CD4-positive, alpha-beta T cell treated with Interleukin-17A for 4 hours (primary cell): Measurements from ENCODE around the gene ESYT1.

Experiments used
- DNase-seq: peaks from one replicate; pipeline ENCODE4 v3.0.0-alpha.2; 2020; ENCODE audit warnings: mixed read lengths

ESYT1 gene

GRCh38 chr12:56157201-56158028 lies 29.3 kb downstream of the ESYT1 start:
- peak; percentile 72 for DNase-seq

GRCh38 chr12:56158029-56158925 lies 30.2 kb downstream of the ESYT1 start, which contains the start of gene MYL6:
Gene MYL6 (plus strand): TSS chr12:56158359. CDS start chr12:56158402, 43 bp downstream.
- DNase-seq = peak; percentile 93

GRCh38 chr12:56158926-56159461 lies 30.9 kb downstream of the ESYT1 start:
- DNase-seq = peak; percentile 35

- no peak for DNase-seq
Measured at GRCh38 chr12:56159482-56160192, 31.6 kb downstream of the ESYT1 start.

- DNase-seq = peak; percentile 80
Measured at GRCh38 chr12:56160193-56160763, 32.2 kb downstream of the ESYT1 start.

GRCh38 chr12:56160894-56161689 lies 33.0 kb downstream of the ESYT1 start:
- no peak for DNase-seq

GRCh38 chr12:56161690-56162351 lies 33.8 kb downstream of the ESYT1 start:
- DNase-seq = no peak

GRCh38 chr12:56162468-56163290 lies 34.6 kb downstream of the ESYT1 start:
- no peak for DNase-seq

GRCh38 chr12:56163533-56164344 lies 35.7 kb downstream of the ESYT1 start:
- no peak for DNase-seq

- no peak for DNase-seq
Measured at GRCh38 chr12:56164345-56164729, 36.3 kb downstream of the ESYT1 start.

GRCh38 chr12:56165369-56165768 lies 37.3 kb downstream of the ESYT1 start:
- DNase-seq = no peak

GRCh38 chr12:56169229-56169759 lies 41.2 kb downstream of the ESYT1 start:
- no peak for DNase-seq

- no peak for DNase-seq
Measured at GRCh38 chr12:56172839-56173238, 44.8 kb downstream of the ESYT1 start.

GRCh38 chr12:56178347-56178746 lies 50.3 kb downstream of the ESYT1 start:
- DNase-seq = no peak

GRCh38 chr12:56186957-56187356 lies 58.9 kb downstream of the ESYT1 start:
- no peak for DNase-seq

GRCh38 chr12:56188131-56188777 lies 60.2 kb downstream of the ESYT1 start:
- DNase-seq = peak; percentile 23

GRCh38 chr12:56188778-56189098 lies 60.7 kb downstream of the ESYT1 start:
- DNase-seq = no peak
